NK-92 treated with Interleukin-12 subunit alpha and Interleukin-12 subunit beta, amount 100 ng/mL, for 24 hours (cell line): ENCODE results near the gene APBA2.
A peak's percentile ranks its signal among the peaks of the same experiment; 100 is the strongest.

Experiments
- DNase-seq: peaks from one replicate; lab custom pipeline; 2025; lab: John Stamatoyannopoulos, UW

APBA2 gene

GRCh38 chr15:28957606-28958498 lies 72.1 kb downstream of the APBA2 start:
- DNase-seq: no peak

- no peak for DNase-seq
These were observed 73.6 kb downstream of the APBA2 start for GRCh38 chr15:28959326-28959725.

- no peak for DNase-seq
These were observed 75.2 kb downstream of the APBA2 start for GRCh38 chr15:28960979-28961378.

DNA sequence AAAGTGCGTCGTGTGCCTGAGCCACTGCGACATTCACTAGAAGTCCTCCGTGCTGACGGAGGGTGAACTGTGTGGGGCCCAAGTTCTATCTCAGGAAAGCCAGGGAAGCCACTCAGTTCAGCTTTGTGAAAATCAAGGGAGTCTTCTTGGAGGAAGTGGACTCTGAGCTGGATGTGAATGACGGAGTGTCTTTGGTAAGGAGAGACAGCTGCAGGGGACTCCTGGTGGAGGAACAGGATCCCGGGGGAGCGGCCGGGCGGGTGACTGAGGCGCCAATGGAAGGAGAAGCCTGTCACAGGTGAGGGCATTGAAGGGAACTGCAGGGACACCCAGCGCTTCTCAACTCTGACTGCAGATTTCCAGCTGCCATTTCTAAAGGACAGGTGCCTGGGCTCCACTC lies 75.6 kb downstream of the APBA2 start:
- no peak for DNase-seq

DNA sequence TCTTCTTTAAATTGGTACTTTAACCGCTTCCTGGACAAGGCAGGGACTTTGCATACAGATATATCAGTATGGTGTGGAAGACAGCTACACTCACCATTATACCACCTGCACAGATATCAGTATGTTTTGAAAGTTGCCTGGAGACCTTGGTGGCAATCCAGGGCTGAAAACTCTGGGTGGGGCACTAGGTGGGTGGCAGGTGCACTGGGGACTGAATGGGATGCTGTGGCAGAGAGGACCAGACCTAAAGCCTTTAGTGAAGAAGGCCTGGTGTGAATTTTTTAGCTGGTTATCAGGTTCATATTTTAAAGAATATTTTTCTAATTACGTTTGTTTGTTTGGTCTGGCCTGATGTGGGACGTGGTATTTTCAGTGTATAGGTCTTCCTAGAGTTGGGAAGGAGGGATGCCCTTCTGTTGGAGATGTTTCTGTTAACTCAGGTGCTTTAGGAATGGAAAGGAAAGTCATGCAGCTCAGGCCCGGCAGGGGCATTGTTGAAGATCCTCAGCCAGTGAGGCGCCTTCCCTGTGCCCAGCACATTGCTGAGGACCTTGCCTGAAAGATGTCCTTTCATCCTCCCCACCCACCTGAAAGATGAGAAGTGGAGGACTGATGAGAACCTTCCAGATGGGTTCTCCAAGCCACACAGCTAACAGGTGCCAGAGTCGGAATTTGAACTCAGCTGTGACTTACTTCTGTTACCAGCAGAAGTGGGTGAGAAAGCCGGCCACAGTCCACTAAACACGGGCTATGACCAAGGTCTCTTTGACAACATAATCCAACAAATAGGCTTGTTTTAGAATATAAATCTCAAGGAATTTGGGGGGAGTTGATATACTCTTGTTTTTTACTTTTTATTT lies 77.3 kb downstream of the APBA2 start:
- no peak for DNase-seq

DNA sequence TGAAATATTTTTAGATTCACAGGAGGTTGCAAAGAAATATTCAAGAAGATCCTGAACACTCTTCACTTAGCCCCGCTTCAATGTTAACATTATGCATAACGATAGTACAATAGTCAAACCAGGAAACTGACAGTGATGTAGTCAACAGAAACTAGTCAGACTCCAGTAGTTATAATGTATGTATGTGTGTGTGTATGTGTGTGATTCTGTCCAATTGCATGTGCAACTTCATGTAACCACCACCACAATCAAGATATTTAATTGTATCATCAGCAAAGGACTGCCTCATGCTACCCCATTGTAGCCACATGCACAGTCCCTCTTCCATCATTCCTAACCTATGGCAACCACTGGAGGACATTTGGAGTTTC lies 77.9 kb downstream of the APBA2 start:
- DNase-seq: no peak

DNA sequence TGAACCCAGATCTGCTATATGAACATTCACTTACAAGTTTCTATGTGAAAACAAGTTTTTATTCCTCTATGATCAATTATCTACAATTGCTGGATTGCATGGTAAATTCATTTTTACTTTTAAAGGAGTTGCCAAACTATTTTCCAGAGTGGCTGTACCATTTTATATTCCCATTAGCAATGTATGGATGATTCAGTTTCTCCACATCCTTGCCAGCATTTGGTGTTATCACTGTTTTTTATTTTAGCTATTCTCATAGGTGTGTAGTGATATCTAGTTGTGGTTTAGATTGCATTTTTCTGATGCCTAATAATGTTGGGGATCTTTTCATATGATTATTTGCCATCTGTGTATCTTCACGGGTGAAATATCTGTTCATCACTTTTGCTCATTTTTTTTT lies 78.3 kb downstream of the APBA2 start:
- no peak for DNase-seq

DNA sequence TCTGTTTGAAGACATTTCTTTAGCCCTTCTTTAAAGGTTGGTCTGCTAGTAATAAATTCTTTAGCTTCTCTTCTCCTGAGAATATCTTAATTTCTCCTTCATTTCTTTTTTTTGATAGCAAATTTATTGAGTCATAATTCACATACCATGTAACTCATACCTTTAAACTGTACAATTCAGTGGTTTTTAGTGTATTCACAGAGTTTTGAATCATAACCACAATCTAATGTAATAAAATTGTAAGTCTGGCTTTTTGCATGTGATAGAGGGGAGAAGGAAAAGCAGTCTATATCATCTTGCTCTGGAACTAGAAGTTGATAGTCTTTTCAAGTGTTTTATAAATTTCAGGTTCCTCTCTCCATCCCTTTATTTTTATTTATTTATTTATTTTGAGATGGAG lies 81.3 kb downstream of the APBA2 start:
- DNase-seq: no peak

DNA sequence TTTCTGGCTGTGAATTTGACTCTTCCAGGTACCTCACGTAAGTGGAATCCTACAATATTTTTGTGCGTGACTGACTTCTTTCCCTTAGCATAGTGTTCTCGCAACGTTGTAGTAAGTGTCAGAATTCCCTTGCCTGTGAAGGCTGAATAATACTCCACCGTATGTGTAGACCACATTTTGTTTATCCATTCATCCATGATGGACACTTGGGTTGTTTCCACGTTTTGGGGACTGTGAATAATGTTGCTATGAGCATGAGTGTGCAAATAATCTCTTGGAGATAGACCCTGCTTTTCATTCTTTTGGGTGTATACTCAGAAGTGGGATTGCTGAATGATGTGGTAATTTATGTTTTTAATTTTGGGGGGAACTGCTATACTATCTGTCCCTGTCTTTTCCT lies 82.2 kb downstream of the APBA2 start:
- no peak for DNase-seq

GRCh38 chr15:28969511-28970085 lies 83.8 kb downstream of the APBA2 start:
- DNase-seq: no peak

DNA sequence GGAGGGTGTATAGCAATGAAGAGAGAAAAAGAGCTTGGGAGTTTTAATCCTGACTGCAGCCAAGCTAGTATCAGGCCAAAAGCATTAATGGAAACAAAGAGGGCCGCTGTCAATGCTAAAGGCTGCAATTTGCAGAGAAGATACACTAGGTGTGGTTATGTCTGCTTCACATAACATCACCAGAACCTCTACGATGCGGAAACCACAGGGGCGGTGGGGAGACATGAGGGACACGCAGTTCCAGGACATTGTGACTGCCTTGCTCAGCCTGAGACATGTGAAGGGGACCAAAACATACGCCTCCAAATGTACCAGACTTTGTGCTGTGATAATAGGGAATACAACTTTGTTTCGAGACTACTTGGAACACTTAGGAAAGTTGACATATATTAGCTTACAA lies 88.4 kb downstream of the APBA2 start:
- DNase-seq: no peak

DNA sequence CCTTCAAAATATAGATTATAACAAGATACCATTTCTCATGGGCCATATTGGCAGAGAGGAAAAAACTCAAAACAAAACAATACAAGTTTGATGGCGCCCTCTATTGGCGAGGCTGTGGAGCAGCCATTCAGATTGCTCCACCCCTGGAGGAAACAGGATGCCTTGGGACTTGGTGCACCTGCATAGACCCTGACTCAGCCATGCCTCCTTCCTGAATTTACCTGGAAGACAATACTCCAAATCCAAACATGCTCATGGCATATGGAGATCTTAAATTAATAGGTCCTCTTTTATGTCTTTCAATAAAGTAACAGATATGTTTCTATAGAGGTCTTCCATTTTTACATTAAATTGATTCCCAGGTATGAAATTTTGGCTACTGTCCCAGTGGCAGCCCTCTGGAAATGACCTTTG lies 90.0 kb downstream of the APBA2 start:
- DNase-seq: peak; percentile 55

DNA sequence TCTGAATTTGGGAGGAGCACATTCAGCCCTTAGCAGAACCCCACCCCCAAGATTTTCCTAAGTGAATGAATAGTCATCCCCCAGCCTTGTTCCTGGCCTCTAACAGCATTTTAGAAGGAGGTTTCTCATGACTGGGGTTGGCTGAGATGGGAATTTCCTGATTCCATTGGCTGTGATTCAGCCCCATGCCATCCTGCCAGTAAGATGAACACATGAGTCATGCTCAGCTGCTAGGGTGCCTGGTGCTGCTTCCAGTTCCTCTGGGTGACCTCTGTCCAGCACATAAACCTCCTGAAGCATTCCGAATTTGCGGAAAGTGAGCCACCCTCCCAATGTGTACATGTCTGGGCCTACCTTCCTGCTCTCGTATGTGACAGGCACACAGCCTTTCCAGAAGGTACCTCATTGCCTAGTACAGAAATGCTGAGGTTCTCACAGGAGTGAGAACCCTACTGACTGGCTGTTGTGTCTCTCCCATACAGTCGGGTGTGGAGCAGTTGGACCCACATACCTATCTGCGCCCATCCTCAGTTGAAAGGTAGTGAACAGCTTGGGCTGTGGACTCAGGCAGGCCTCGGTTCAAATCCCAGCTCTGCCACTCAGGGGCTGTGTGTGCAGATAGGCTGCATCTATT lies 91.7 kb downstream of the APBA2 start:
- DNase-seq: no peak

DNA sequence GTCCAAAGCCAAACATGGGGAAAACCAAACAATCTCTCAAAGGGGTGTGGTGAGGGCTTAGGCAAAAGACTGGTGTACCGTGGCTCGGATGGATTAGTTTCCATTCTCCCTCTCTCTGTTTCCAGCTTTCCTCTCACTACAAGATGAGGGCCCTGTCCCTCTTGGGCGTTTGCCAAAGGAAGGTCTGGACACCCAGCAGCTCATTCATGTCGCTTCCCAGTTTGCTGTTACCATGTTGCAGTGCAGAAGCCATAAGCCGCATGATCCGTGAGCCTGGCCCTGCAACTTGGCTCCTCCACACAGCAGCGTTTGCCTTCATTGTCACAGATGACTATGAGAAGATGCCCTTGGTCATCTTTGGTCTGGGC lies 92.2 kb downstream of the APBA2 start:
- no peak for DNase-seq

- no peak for DNase-seq
These were observed 92.9 kb downstream of the APBA2 start for GRCh38 chr15:28978661-28979060.

DNA sequence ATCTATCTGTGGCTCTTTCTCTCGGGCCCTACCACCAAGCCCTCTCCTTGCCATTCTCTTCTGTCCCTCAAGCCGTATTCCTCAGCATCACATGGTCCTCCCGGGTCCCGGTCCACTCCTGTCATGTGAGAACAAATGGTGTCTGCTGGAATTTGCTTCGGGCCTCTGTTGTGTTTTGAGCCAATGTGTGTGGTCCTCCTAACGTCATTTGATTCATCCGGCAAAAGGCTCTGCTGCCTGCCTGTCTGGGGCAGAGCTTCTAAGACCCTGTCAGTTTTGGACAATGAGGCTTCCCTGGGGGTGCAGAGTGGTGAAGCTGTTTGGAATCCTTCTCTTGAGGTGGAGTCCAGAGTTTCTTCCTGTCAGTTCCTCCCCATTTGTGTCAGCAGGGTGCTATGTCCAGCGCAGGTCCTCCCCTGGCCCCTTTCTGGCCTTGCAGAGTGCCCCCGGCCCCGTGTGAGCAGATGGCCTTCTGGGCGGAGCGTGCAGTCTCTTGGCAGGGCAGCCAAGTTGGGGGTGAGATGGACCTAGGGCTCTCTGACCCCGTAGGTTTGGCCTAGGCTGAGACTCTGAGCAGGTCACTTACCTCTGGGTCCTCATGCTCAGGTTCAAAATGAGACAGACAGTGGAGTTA lies 93.6 kb downstream of the APBA2 start:
- DNase-seq: no peak

GRCh38 chr15:28980709-28981350 lies 95.1 kb downstream of the APBA2 start:
- no peak for DNase-seq

DNA sequence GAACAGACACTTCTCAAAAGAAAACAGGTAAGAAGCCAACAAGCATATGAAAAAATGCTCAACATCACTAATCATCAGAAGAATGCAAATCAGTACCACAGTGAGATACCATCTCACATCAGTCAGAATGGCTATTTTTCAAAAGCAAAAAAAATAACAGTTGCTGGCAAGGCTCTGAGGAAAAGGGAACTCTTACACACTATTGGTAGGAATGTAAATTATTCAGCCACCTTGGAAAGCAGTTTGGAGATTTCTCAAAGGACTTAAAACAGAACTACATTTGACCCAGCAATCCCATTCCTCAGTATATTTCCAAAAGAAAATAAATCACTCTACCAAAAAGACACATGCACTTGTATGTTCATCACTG lies 95.6 kb downstream of the APBA2 start:
- no peak for DNase-seq

- no peak for DNase-seq
These were observed 96.1 kb downstream of the APBA2 start for GRCh38 chr15:28981921-28982320.

DNA sequence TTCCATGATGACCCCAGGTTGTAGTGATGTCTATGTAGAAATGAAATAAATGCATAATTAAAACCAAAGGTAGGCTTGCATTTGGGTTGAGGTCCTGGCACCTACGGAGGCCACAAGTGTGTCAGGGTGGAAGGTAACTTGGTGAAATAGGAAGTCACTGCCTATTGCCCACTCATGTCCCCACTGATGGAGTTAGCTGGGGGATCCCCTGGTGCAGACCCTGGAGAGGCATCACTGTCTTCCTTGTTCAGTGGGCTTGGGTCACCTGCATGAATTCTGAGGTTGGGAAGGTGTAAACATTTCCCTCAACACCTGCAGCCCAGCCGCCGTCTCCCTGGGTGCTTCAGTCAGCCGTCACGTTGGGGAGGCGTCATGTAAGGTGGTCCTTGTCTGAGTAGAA lies 97.1 kb downstream of the APBA2 start:
- DNase-seq: no peak
